ENCODE results near the gene CIC. TPM values are rescaled to one million over a fixed set of nuclear protein-coding genes. Genes with fewer than 3 reads are reported as not detected.
A peak's percentile ranks its signal among the peaks of the same experiment; 100 is the strongest.

The CIC gene
- total and polyA plus RNA-seq, 10 of the 15 experiments (the other 5 are each of a cell fraction or from before 2014, with no cell fraction given): 0.18 to 50.6 (median 7.1) TPM

DNA sequence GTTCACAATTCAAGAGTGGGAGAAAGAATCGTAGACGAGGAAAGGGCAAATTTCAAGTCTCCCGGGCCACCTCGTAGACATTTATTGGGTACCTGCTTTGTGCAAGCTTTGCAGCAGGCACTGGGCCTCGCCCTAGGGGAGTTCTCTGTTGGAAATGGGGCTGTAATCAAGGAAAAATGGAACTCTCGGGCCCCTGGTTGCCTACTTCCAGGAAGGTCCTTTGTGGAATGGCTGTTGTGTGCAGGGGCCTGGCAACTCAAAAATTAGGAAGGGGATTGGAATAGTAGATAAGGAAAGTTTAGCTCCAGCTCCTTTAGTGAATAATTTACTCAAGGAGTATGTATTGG lies 48.3 kb upstream of the CIC start:
- Histone ChIP-seq H3K9me3 (replicated peaks; ENCODE audit: control insufficient read depth, insufficient read depth, low read length) (no peaks in the 10 kb centered on the region), H3K27ac (ENCODE audit: control insufficient read depth, insufficient read depth) (peak overlapping the region; percentile 83), H3K9ac (ENCODE audit: control insufficient read depth, insufficient read depth, low read length) (peak overlapping the region; percentile 98), H3K27me3 (replicated peaks in 1 of 2; ENCODE audit: control insufficient read depth in 2 of 2, insufficient read depth in 2 of 2, low read length in 1 of 2) (no peaks in the 10 kb centered on the region), H3K4me3 (peak overlapping the region; percentile 97), H4K20me1 (ENCODE audit: control insufficient read depth, insufficient read depth) (no peaks in the 10 kb centered on the region), H3K36me3 (ENCODE audit: control insufficient read depth in 2 of 2, insufficient read depth in 2 of 2, low read length in 1 of 2) (peaks cover 5 to 13% of the 10 kb centered on the region in 2 experiments; a peak in 3 of 4 replicates), H2AFZ (ENCODE audit: control insufficient read depth, low read depth, low read length) (no peak overlapping the region), H3K79me2 (ENCODE audit: control insufficient read depth, insufficient read depth, low read length) (peaks cover 47% of the 10 kb centered on the region), H3K4me2 (ENCODE audit: control insufficient read depth, insufficient read depth) (peak overlapping the region; percentile 91), H3K4me1 (ENCODE audit: control insufficient read depth, insufficient read depth, low read length) (peaks cover 18% of the 10 kb centered on the region)
- no peak for FAIRE-seq
- no TSS peak for BruUV-seq (replicated peaks)
- 4% methylated on average over 6 of the region's 6 CpGs for WGBS (ENCODE audit: insufficient coverage, insufficient replicate concordance, low lambda C conversion rate, missing lambda C conversion rate)
- intact Hi-C loops (cut with micrococcal nuclease; ENCODE audit: unreplicated experiment): loop anchor here (2.0 kb wide), 2 partner anchors 22 to 60 kb away; partner anchors contain the start of gene GSK3A
- ChIA-PET RAD21 (ENCODE audit: unreplicated experiment) (interaction anchor here (2.6 kb wide), 2 partner anchors 21 kb away, joined by 9 to 18 read pairs; partner anchors contain the start of gene GSK3A), CTCF (interaction anchor here (0.5 to 2.1 kb wide), 4 partner anchors 20 to 101 kb away, joined by 3 to 8 read pairs (median 4); no protein-coding TSS in a partner anchor), POLR2A (interaction anchor here (1.3 to 3.1 kb wide), 5 partner anchors 11 to 50 kb away, joined by 3 to 37 read pairs (median 4); partner anchors contain the start of gene GSK3A), SMC1A (ENCODE audit: uncharacterized antibody, unreplicated experiment) (interaction anchor here (1.7 to 2.4 kb wide), 3 partner anchors 20 to 22 kb away, joined by 4 to 10 read pairs (median 6); no protein-coding TSS in a partner anchor)
- no peak for ATAC-seq
- no peak for DNase-seq (ENCODE audit: low read depth, low spot score)
- in situ Hi-C loops (cut with MboI): no loop called here
- no peak for TF ChIP-seq CBFB (IDR thresholded peaks at IDR 0.05; ENCODE audit: low read depth)
- TF ChIP-seq HCFC1 (IDR thresholded peaks at IDR 0.05; ENCODE audit: low read length): no peak
- TF ChIP-seq, protein P1, sequence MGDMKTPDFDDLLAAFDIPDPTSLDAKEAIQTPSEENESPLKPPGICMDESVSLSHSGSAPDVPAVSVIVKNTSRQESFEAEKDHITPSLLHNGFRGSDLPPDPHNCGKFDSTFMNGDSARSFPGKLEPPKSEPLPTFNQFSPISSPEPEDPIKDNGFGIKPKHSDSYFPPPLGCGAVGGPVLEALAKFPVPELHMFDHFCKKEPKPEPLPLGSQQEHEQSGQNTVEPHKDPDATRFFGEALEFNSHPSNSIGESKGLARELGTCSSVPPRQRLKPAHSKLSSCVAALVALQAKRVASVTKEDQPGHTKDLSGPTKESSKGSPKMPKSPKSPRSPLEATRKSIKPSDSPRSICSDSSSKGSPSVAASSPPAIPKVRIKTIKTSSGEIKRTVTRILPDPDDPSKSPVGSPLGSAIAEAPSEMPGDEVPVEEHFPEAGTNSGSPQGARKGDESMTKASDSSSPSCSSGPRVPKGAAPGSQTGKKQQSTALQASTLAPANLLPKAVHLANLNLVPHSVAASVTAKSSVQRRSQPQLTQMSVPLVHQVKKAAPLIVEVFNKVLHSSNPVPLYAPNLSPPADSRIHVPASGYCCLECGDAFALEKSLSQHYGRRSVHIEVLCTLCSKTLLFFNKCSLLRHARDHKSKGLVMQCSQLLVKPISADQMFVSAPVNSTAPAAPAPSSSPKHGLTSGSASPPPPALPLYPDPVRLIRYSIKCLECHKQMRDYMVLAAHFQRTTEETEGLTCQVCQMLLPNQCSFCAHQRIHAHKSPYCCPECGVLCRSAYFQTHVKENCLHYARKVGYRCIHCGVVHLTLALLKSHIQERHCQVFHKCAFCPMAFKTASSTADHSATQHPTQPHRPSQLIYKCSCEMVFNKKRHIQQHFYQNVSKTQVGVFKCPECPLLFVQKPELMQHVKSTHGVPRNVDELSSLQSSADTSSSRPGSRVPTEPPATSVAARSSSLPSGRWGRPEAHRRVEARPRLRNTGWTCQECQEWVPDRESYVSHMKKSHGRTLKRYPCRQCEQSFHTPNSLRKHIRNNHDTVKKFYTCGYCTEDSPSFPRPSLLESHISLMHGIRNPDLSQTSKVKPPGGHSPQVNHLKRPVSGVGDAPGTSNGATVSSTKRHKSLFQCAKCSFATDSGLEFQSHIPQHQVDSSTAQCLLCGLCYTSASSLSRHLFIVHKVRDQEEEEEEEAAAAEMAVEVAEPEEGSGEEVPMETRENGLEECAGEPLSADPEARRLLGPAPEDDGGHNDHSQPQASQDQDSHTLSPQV (IDR thresholded peaks at IDR 0.05): no peak
- TF ChIP-seq ZBED1 (IDR thresholded peaks at IDR 0.05; ENCODE audit: borderline replicate concordance): no peak
- TF ChIP-seq CREM (IDR thresholded peaks at IDR 0.05; ENCODE audit: low read depth): no peak
- TF ChIP-seq, protein P2, sequence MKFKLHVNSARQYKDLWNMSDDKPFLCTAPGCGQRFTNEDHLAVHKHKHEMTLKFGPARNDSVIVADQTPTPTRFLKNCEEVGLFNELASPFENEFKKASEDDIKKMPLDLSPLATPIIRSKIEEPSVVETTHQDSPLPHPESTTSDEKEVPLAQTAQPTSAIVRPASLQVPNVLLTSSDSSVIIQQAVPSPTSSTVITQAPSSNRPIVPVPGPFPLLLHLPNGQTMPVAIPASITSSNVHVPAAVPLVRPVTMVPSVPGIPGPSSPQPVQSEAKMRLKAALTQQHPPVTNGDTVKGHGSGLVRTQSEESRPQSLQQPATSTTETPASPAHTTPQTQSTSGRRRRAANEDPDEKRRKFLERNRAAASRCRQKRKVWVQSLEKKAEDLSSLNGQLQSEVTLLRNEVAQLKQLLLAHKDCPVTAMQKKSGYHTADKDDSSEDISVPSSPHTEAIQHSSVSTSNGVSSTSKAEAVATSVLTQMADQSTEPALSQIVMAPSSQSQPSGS (IDR thresholded peaks at IDR 0.05; ENCODE audit: low read length): no peak
- TF ChIP-seq STAT3 (IDR thresholded peaks at IDR 0.05; ENCODE audit: low read depth, low read length): no peak
- TF ChIP-seq, protein P3, sequence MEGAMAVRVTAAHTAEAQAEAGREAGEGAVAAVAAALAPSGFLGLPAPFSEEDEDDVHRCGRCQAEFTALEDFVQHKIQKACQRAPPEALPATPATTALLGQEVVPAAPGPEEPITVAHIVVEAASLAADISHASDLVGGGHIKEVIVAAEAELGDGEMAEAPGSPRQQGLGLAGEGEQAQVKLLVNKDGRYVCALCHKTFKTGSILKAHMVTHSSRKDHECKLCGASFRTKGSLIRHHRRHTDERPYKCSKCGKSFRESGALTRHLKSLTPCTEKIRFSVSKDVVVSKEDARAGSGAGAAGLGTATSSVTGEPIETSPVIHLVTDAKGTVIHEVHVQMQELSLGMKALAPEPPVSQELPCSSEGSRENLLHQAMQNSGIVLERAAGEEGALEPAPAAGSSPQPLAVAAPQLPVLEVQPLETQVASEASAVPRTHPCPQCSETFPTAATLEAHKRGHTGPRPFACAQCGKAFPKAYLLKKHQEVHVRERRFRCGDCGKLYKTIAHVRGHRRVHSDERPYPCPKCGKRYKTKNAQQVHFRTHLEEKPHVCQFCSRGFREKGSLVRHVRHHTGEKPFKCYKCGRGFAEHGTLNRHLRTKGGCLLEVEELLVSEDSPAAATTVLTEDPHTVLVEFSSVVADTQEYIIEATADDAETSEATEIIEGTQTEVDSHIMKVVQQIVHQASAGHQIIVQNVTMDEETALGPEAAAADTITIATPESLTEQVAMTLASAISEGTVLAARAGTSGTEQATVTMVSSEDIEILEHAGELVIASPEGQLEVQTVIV (IDR thresholded peaks at IDR 0.05; ENCODE audit: borderline replicate concordance, partially characterized antibody): no peak
- no peak for TF ChIP-seq GATAD2B (conservative IDR thresholded peaks at IDR 0.05; ENCODE audit: low read depth)
- TF ChIP-seq, protein P4, sequence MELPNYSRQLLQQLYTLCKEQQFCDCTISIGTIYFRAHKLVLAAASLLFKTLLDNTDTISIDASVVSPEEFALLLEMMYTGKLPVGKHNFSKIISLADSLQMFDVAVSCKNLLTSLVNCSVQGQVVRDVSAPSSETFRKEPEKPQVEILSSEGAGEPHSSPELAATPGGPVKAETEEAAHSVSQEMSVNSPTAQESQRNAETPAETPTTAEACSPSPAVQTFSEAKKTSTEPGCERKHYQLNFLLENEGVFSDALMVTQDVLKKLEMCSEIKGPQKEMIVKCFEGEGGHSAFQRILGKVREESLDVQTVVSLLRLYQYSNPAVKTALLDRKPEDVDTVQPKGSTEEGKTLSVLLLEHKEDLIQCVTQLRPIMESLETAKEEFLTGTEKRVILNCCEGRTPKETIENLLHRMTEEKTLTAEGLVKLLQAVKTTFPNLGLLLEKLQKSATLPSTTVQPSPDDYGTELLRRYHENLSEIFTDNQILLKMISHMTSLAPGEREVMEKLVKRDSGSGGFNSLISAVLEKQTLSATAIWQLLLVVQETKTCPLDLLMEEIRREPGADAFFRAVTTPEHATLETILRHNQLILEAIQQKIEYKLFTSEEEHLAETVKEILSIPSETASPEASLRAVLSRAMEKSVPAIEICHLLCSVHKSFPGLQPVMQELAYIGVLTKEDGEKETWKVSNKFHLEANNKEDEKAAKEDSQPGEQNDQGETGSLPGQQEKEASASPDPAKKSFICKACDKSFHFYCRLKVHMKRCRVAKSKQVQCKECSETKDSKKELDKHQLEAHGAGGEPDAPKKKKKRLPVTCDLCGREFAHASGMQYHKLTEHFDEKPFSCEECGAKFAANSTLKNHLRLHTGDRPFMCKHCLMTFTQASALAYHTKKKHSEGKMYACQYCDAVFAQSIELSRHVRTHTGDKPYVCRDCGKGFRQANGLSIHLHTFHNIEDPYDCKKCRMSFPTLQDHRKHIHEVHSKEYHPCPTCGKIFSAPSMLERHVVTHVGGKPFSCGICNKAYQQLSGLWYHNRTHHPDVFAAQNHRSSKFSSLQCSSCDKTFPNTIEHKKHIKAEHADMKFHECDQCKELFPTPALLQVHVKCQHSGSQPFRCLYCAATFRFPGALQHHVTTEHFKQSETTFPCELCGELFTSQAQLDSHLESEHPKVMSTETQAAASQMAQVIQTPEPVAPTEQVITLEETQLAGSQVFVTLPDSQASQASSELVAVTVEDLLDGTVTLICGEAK (IDR thresholded peaks at IDR 0.05; ENCODE audit: borderline replicate concordance): no peak
- TF ChIP-seq POU2F2 (IDR thresholded peaks at IDR 0.05; ENCODE audit: borderline replicate concordance, low read depth, low read length): no peak

Data from GM12878 (cell line).